AG09309 (cell line): ENCODE data around the gene SETBP1.
A peak's percentile ranks its signal among the peaks of the same experiment; 100 is the strongest.

Experiments used
- DNase-seq: peaks from one replicate; pipeline ENCODE4 v3.0.0-alpha.2; 2010; ENCODE audit warnings: low read depth
- H3K4me3 ChIP-seq: 2 replicates; pipeline ENCODE4 v1.5.1; 2011; ENCODE audit warnings: mild to moderate bottlenecking, low read depth, low read length, moderate library complexity; ENCODE audit not compliant: control insufficient read depth
- CTCF ChIP-seq: IDR thresholded peaks from 2 replicates; pipeline ENCODE4 v1.5.1; 2011; ENCODE audit warnings: mild to moderate bottlenecking, low read depth, low read length, inconsistent platforms; ENCODE audit not compliant: insufficient read depth, control insufficient read depth; ENCODE audit errors: missing control alignments

The SETBP1 gene

GRCh38 chr18:44726059-44726421, 45.4 kb downstream of the SETBP1 start:
- no peak overlapping the region for H3K4me3 ChIP-seq
- no peak for TF ChIP-seq CTCF
- DNase-seq, result no peak

GRCh38 chr18:44727291-44727690, 46.6 kb downstream of the SETBP1 start:
- no peak overlapping the region for H3K4me3 ChIP-seq
- no peak for DNase-seq
- TF ChIP-seq CTCF, result no peak

GRCh38 chr18:44729631-44730101, 49.0 kb downstream of the SETBP1 start:
- no peak overlapping the region for H3K4me3 ChIP-seq
- peak; percentile 50 for DNase-seq
- no peak for TF ChIP-seq CTCF

- no peak for DNase-seq
- no peak overlapping the region for H3K4me3 ChIP-seq
- no peak for TF ChIP-seq CTCF
Measured at GRCh38 chr18:44730803-44731529, 50.3 kb downstream of the SETBP1 start.

- TF ChIP-seq CTCF, result no peak
- H3K4me3 ChIP-seq, result no peak overlapping the region
- DNase-seq, result no peak
Measured at GRCh38 chr18:44731530-44732237, 51.0 kb downstream of the SETBP1 start.

- no peak for TF ChIP-seq CTCF
- no peak for DNase-seq
- H3K4me3 ChIP-seq, result no peak overlapping the region
Measured at GRCh38 chr18:44732238-44732563, 51.5 kb downstream of the SETBP1 start.
